ENCODE data around the gene DUS3L. TPM values are rescaled to one million over a fixed set of nuclear protein-coding genes. Genes with fewer than 3 reads are reported as not detected.

Gene DUS3L
- total RNA-seq, 6 donors from 2014 or later = 31.4 to 88.0 (median 43.1) TPM

DNA sequence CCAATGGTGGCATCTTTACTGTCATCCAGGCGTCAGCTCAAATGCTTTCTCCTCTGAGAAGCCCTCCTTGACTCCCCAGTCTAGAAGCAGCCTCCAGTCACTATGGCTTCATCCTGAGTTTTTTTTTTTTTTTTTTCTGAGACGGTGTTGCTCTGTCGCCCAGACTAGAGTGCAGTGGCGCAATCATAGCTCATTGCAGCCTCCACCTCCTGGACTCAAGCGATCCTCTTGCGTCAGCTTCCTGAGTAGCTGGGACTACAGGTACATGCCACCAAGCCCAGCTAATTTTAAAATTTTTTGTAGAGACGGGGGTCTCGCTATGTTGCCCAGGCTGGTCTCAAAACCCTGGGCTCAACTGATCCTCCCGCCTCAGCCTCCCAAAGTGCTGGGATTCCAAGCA lies 18.1 kb upstream of the DUS3L start:
- Histone ChIP-seq H3K4me3 (no peak overlapping the region), H3K4me1 (peaks cover 5 to 17% (median 10%) of the 10 kb centered on the region in 4 donors), H3K9me3 (no peaks in the 10 kb centered on the region), H3K27me3 (peaks cover 0 to 15% (median 6%) of the 10 kb centered on the region in 4 donors), H3K36me3 (no peaks in the 10 kb centered on the region), H3K27ac (peak overlapping the region in 1 of 4 donors; percentile 30)
- TF ChIP-seq CTCF (IDR thresholded peaks at IDR 0.05) (no peak), POLR2AphosphoS5 (IDR thresholded peaks at IDR 0.05) (no peak), POLR2A (IDR thresholded peaks at IDR 0.05) (no peak), EP300 (IDR thresholded peaks at IDR 0.05) (no peak)
- no peak for ATAC-seq (ENCODE audit: low FRiP score in 2 of 2)
- DNase-seq = peak in 1 of 2 donors; percentile 90
- WGBS, 2 donors = 55 to 57% methylated on average over 9 of the region's 9 CpGs

DNA sequence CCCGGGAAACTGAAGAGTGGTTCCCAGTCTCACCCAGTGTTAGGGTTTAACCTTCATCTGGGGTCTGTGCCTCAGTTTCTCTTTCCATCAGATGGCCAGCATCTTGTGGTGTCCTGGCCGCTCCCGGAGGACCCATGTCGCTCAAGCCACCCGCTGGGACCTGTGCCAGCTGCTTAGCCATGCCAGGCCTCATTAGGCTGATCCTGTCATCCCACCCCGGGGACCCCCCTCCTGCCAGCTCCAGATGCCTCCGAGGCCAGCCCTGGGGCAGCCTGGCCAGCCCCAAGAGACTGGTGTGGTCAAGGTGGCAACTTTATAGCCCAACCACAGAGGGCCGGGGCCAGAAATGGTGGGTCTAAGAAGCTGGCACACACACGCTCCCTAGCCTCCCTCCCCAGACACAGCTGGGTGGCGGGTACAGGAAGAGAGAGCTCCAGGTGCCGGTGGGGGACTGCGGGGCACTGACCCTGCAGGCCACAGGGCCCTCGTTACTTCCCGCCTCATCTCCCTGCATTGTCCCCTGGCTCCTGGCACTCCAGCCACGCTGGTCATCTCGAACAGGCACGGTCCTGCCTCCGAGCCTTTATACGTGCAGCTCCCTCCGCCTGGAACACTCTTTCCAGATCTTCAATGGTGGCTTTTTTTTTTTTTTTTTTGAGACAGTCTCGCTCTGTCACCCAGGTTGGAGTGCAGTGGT lies 17.3 kb upstream of the DUS3L start:
- ATAC-seq (ENCODE audit: low FRiP score in 2 of 2) (no peak), DNase-seq (no peak)
- TF ChIP-seq POLR2AphosphoS5 (IDR thresholded peaks at IDR 0.05) (no peak), POLR2A (IDR thresholded peaks at IDR 0.05) (no peak), EP300 (IDR thresholded peaks at IDR 0.05) (no peak), CTCF (IDR thresholded peaks at IDR 0.05) (no peak)
- Histone ChIP-seq H3K9me3 (no peaks in the 10 kb centered on the region), H3K36me3 (no peaks in the 10 kb centered on the region), H3K27me3 (peaks cover 0 to 17% (median 8%) of the 10 kb centered on the region in 4 donors), H3K4me1 (peaks cover 13 to 25% (median 17%) of the 10 kb centered on the region in 4 donors), H3K4me3 (no peak overlapping the region), H3K27ac (no peak overlapping the region)
- 85 to 89% methylated on average over 17 to 20 of the region's 21 CpGs for WGBS, 2 donors

DNA sequence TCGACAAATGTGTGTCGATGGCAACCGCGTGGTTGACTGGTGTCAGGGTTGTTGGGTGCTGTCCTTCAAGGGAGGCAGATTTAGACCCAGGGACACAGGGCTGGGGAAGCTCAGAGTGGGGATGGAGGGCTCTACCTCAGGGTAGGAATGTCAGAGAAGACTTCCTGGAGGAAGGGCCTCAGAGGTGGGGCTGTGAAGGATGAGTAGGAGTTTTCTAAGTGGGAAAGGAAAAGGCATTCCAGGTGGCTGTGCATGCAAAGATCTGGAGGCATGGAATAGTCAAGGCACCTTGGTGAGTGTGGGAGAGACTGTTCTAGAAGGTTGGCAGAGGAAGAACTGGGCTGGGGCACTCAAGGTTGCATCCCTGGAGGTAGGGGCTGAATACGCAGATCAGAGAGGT lies 15.9 kb upstream of the DUS3L start:
- Histone ChIP-seq H3K4me1 (peaks cover 17 to 34% (median 19%) of the 10 kb centered on the region in 4 donors), H3K4me3 (no peak overlapping the region), H3K36me3 (no peaks in the 10 kb centered on the region), H3K27me3 (peaks cover 0 to 24% (median 10%) of the 10 kb centered on the region in 4 donors), H3K27ac (no peak overlapping the region), H3K9me3 (no peaks in the 10 kb centered on the region)
- ATAC-seq (ENCODE audit: low FRiP score in 2 of 2) (no peak), DNase-seq (no peak)
- 89 to 99% methylated on average over 5 of the region's 5 CpGs for WGBS, 2 donors
- TF ChIP-seq POLR2A (IDR thresholded peaks at IDR 0.05) (no peak), CTCF (IDR thresholded peaks at IDR 0.05) (no peak), EP300 (IDR thresholded peaks at IDR 0.05) (no peak), POLR2AphosphoS5 (IDR thresholded peaks at IDR 0.05) (no peak)

GRCh38 chr19:5806133-5806489 lies 15.1 kb upstream of the DUS3L start:
- Histone ChIP-seq H3K27me3 (peaks cover 0 to 29% (median 11%) of the 10 kb centered on the region in 4 donors), H3K4me3 (peak overlapping the region in 1 of 4 donors; percentile 47), H3K9me3 (no peaks in the 10 kb centered on the region), H3K4me1 (peaks cover 17 to 36% (median 19%) of the 10 kb centered on the region in 4 donors), H3K27ac (peak overlapping the region in 1 of 4 donors; percentile 34), H3K36me3 (no peaks in the 10 kb centered on the region)
- TF ChIP-seq POLR2A (IDR thresholded peaks at IDR 0.05) = no peak
- peak in 1 of 6 experiments; percentile 17 for TF ChIP-seq CTCF (IDR thresholded peaks at IDR 0.05)
- no peak for ATAC-seq (ENCODE audit: low FRiP score in 2 of 2)
- DNase-seq = no peak
- 37 to 46% methylated on average over 6 of the region's 6 CpGs for WGBS, 2 donors
